LNCaP clone FGC (cell line): ENCODE data around the gene LIMCH1.

ENCODE experiments used
- DNase-seq: peaks from one replicate; pipeline ENCODE4 v3.0.0-alpha.2; 2011; ENCODE audit warnings: low read depth
- H3K4me3 ChIP-seq: 2 replicates; pipeline ENCODE4 v1.5.1; 2011; ENCODE audit warnings: mild to moderate bottlenecking, low read depth, low read length, control low read depth
- TF ChIP-seq, protein P1 (sequence below): IDR thresholded peaks from 2 replicates; pipeline ENCODE4 v1.5.1; 2012; ENCODE audit warnings: mild to moderate bottlenecking; ENCODE audit not compliant: control insufficient read depth, insufficient read depth; ENCODE audit errors: extremely low read depth

Gene LIMCH1

GRCh38 chr4:41528512-41529205 lies 9.3 kb upstream of the LIMCH1 start:
- no peak for DNase-seq
- TF ChIP-seq, protein P1, sequence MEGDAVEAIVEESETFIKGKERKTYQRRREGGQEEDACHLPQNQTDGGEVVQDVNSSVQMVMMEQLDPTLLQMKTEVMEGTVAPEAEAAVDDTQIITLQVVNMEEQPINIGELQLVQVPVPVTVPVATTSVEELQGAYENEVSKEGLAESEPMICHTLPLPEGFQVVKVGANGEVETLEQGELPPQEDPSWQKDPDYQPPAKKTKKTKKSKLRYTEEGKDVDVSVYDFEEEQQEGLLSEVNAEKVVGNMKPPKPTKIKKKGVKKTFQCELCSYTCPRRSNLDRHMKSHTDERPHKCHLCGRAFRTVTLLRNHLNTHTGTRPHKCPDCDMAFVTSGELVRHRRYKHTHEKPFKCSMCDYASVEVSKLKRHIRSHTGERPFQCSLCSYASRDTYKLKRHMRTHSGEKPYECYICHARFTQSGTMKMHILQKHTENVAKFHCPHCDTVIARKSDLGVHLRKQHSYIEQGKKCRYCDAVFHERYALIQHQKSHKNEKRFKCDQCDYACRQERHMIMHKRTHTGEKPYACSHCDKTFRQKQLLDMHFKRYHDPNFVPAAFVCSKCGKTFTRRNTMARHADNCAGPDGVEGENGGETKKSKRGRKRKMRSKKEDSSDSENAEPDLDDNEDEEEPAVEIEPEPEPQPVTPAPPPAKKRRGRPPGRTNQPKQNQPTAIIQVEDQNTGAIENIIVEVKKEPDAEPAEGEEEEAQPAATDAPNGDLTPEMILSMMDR = no peak
- no peak overlapping the region for H3K4me3 ChIP-seq

GRCh38 chr4:41530741-41531140 lies 7.2 kb upstream of the LIMCH1 start:
- no peak overlapping the region for H3K4me3 ChIP-seq
- TF ChIP-seq, protein P1 = no peak
- DNase-seq = no peak

GRCh38 chr4:41532336-41532735 lies 5.6 kb upstream of the LIMCH1 start:
- H3K4me3 ChIP-seq = no peak overlapping the region
- TF ChIP-seq, protein P1 = no peak
- no peak for DNase-seq

GRCh38 chr4:41532882-41533281 lies 5.1 kb upstream of the LIMCH1 start:
- H3K4me3 ChIP-seq = no peak overlapping the region
- no peak for DNase-seq
- TF ChIP-seq, protein P1 = no peak

GRCh38 chr4:41533680-41534079 lies 4.3 kb upstream of the LIMCH1 start:
- DNase-seq = no peak
- H3K4me3 ChIP-seq = no peak overlapping the region
- TF ChIP-seq, protein P1 = no peak

GRCh38 chr4:41534404-41534803 lies 3.6 kb upstream of the LIMCH1 start:
- DNase-seq = no peak
- H3K4me3 ChIP-seq = no peak overlapping the region
- TF ChIP-seq, protein P1 = no peak

DNA sequence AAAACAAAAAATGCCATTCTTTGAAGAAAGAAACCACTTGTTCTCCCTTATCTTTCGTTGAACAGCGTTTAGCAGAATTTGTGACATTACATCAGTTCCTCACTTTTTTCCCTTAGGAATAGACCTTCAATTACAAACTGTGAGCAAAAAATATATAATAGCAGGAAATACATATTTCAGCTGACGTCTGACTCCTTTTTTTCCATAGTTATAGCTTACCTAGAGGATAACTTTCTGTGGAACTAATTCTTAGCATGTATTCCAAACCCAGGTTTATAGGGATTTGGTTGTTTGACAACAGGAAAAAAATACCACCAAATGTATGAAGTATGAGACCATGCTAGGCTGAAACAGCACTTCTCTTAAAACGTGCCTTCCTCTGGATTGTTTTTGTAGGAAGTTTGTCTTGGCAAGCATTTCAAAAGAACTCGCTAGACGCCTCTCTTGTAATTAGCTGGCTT lies 2.0 kb upstream of the LIMCH1 start:
- no peak overlapping the region; the same call in 1 of the 2 replicates for H3K4me3 ChIP-seq
- TF ChIP-seq, protein P1 = no peak
- DNase-seq = peak; percentile 76
